ENCODE data around the gene CYB561.

GRCh38 chr17:63463771-63464170 lies 17.7 kb upstream of the CYB561 start:
- TF ChIP-seq CTCF (conservative IDR thresholded peaks at IDR 0.05; ENCODE audit: low read depth, low read length) (no peak), EZH2 (IDR thresholded peaks at IDR 0.05; ENCODE audit: borderline replicate concordance, low read depth, low read length, poor library complexity, severe bottlenecking) (no peak)

All from A673 (cell line).